MV-4-11 (cell line): ENCODE measurements around the gene RAPGEF4.
A peak's percentile ranks its signal among the peaks of the same experiment; 100 is the strongest.

ENCODE experiments used
- DNase-seq: peaks from one replicate; lab custom pipeline; 2025; lab: John Stamatoyannopoulos, UW

Gene RAPGEF4

GRCh38 chr2:172967036-172967982 is 231.7 kb downstream of the RAPGEF4 start:
- no peak for DNase-seq

DNA sequence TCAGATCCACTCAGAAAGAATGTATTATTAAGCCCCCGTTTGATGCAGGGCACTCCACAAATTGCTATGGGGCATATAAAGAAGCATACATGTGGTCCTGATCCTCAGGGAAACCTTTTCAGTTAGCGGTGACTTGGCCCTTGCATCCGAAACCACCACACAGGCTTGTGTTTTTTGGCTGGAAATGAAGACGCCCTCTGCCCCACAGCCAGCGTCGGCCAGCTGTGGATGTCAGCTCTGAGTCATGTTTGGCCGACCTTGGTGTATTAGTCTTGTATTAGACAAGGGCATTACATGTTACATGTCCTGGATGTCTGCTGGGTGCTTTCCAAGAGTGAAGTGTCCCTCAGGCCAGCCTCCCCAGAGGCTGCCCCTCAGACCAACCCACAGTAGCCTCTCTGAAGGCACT is 232.4 kb downstream of the RAPGEF4 start:
- DNase-seq, result no peak

DNA sequence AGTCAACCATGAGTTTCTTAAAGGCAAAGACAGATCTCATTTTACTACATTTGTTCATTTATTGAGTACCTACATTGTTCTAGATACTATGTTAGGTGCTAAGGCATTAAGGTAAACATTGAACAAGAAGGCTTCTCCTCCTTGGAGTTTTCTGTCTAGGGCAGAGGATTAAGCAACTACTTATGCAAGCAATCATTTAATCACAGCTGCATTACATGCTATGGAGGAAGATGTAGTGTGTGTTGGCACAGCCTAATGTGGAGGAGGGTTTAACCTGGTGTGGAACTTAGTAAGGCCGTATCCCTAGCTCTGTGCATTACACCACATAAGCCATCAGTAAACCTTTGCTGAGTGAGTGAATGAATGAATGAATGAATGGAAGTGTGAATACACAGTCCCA is 233.5 kb downstream of the RAPGEF4 start:
- DNase-seq, result no peak

DNA sequence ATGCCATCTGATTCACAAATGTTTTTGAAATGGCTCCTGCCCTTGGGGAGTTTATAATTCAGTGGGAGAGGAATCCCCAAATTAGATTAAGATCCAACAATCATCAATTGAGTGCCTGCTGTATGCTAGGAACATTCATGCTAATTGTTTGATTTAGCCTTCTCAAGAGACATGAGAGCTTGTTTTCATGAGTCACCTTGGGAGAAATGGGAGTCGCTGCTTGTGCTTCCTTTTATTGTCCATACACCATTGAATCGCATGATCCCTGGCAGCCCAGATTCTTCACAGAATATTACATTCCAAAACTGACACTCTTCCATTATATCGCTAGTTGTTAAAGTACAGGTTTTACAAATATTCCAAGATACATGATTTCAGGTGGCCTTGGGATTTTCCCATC is 234.0 kb downstream of the RAPGEF4 start:
- no peak for DNase-seq

DNA sequence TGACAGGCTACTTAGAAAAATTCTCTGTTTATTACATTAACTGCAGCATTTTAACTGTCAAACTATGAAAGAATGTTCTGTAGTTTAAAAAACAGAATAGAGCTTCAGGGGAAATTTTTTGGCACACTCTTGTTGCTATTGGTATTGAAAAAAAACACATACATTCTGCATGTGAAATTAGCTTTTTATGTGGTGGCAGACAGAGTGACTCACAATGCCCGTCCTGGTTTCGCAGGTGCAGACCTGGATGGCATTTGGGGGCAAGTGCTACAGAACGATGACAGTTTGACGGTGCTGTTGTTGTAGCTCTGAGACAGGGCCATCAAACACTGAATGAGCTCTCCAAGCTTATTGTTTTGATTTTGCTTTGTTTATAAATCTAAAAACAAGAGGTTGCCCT is 235.0 kb downstream of the RAPGEF4 start:
- DNase-seq, result no peak

DNA sequence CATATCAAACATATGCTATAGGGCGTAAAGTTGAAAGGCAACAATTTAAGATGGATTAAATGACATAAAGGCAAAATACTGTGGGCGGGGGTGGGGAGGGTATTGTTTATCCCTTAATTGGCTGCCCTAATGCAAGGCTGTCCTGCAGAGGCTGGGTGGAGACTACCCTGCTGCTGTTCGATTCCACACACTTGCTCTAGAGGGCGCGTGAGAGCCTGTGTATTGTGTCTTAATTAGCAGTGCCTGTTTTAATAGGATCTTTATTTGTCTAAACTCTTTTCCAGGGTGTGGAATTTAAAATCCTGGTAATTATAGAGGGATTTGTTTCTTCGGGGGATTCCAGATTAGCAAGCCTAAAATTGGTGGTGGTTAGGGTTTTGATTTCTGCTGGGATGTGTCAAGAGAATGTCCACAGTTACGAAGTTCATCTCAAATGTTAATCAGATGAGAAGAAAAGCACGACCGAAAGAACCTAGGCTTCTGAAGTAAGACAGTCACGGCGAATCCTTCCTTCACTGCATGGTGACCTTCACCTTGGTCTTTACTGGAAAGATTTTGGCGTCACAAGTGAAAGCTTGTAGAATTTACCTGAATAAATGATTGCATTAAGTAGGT is 236.5 kb downstream of the RAPGEF4 start:
- peak; percentile 55 for DNase-seq

GRCh38 chr2:172974762-172975161 is 239.1 kb downstream of the RAPGEF4 start:
- no peak for DNase-seq

GRCh38 chr2:172976116-172976515 is 240.5 kb downstream of the RAPGEF4 start:
- peak; percentile 51 for DNase-seq

GRCh38 chr2:172976816-172977215 is 241.2 kb downstream of the RAPGEF4 start:
- no peak for DNase-seq

DNA sequence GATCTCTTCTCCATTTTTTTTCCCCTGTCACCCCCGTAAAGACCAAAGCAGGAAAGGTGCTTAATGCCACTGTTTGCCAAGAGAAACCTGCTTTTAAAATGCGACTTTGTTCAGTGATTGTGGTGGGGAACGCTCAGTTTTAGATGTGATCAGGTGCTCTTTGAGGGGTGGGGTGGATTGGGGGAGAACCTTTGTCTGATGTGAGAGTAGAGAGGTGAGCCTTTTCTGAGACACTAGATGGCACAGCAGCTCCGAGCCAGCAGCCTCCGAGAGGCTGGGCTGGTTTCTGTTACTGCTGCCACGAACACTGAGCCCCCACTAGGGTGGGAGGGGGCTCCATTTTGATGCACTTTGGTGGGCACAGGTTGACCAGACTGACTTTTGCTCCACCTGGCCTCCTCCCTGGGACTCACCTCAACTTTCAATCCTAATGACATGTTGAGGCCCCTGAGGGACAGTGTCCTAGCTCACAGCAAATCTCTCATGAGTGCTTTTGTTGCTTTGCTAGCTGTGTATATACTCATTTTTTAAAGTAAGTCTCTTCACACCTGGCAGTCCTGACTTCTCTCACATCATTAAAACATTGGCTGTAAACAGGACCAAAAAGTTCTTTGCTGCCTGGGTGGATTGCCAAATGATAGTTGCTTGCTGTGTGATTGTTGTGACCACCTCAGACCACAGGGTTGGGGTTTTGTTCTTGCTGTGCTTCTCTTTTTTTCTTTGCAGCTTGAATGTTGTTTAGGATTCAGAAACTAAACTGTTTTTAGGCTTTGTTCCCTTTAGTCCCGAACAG is 241.8 kb downstream of the RAPGEF4 start:
- DNase-seq, result peak; percentile 86

- no peak for DNase-seq
These were observed 242.4 kb downstream of the RAPGEF4 start for GRCh38 chr2:172978063-172978383.

- DNase-seq, result peak; percentile 25
These were observed 249.7 kb downstream of the RAPGEF4 start for GRCh38 chr2:172985139-172985892.

DNA sequence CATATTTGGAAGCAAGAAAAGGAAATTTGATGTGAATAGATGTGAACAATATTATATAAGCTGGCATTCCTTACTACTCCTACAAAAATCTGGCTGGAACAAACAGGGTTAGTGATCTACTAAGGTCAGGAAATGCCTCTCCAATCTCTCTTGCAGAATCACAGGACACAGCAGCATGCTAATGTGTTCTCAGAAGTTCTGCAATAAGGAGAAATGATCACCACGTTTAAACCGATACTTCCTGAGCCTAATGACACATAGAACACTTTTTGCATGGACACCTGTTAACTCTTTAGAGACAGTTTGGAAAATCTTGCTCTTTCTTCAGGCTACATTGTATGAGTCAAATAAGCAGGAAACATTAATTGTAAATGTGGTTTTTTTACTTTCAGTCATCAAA is 250.4 kb downstream of the RAPGEF4 start:
- peak; percentile 79 for DNase-seq

- no peak for DNase-seq
These were observed 253.1 kb downstream of the RAPGEF4 start for GRCh38 chr2:172988728-172989127.

DNA sequence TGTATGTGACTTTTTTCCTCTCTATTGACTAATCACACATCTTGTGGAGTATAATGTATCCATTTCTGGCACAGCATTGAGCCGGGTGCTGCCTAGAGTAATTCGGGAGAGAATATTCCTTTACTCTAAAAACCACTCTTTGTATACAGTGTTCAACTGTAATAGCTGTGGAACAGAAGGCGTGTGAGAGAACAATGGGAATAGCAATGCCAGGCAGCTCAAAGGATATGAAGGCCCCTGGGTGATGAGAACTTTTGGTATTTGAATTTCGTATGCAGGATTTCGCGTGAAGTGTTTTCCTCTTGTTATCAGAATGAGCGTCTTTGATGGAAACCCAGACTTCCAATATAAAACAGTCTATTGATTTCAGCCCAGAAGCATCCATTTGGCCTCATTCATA is 255.4 kb downstream of the RAPGEF4 start:
- DNase-seq, result no peak

DNA sequence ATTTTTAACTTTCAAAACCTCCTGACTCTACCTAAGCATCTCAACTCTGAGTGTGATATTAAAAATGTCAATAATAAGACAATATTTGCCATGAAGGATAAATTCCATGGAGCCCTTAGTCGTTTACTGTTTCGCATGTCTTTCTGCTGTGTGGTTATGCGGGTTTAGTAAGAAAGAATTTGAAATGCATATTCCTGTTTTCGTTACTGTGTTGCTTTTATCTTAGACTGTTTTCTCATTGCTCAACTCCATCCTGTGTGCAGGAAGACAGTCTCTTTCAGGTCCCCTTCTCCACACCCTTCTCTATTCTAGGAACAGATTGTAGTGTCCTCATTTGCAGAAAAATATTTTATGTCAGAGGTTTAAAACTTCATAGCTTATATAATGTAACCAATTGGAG is 257.5 kb downstream of the RAPGEF4 start:
- peak; percentile 80 for DNase-seq

DNA sequence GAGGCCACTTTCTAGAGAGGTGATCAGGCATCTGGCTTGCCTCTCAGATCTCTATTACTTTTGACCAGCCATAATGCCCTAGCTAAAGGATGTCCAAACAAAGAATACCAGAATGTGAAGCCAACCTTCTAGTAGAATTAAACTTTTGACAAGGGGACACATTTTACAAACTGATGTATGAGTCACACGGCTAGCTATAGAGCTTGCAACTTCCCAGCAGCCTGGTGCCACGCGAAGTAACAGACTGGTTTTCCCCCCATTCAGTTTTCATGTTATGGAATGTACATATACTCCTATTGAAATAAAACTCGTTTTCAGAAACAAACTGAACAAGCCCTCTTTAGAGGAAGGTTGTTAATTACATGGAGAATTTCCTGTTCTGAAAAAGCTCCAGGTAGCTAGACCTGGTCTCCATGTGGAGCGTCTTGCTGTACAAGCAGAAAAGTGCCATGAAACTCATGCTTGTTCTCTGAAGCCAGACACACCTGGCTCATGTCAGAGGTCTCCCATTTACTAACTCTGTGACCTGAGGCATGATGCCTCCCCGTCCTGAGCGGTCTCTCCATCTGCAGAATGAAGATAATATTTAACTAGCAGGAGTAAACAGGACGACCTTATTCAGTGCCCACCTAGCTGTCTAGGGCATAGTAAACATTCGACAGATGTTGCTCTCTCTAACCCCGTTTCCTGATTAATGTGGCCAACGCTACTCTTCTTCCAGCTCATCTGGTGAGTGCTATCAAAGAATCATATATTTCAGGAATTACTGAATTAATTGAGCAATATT is 258.5 kb downstream of the RAPGEF4 start:
- peak; percentile 22 for DNase-seq

GRCh38 chr2:172994864-172995263 is 259.2 kb downstream of the RAPGEF4 start:
- no peak for DNase-seq

DNA sequence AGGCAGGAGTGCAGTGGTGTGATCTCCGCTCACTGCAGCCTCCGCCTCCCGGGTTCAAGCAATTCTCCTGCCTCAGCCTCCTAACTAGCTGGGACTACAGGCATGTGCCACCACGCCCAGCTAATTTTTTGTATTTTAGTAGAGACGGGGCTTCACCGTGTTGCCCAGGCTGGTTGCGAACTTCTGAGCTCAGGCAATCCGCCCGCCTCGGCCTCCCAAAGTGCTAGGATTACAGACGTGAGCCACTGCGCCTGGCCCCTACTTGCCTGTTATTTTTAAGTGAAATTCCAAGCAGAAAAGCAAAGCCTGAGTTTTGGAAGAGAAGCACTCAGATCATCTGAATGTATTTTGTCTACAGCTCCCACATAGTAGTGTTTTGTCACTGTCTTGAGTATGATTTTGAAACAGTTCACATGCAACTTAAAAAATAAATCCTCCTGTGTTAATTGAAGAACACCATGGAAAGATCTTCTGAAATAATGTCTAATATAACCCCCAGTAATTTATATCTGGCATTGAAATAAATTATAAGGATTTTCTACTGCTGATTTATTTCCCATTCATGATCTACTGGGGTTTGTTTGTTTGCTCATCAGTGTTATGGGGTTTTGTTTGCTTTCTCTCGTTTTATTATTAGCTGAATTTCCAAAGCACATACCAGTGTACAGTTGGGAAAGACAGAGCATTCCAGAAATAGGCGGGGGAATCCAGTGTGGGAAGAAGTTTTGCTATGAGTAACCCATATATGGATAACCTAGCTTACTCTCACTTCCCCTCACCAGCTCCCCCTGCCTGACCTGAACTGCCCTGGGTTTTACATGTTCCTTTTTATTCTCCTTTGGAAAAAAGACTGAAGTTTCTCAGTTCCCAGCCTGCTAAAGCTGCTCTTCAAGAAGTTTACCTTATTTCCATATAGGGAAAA is 259.9 kb downstream of the RAPGEF4 start:
- DNase-seq, result peak; percentile 63

- no peak for DNase-seq
These were observed 260.8 kb downstream of the RAPGEF4 start for GRCh38 chr2:172996387-172996961.
